ENCODE results near the gene PFKFB3.
"Not testable (repeated sequence)": the region's sequence is repeated elsewhere in the genome, so short reads cannot be mapped to it uniquely, and the experiment has no call there.

PFKFB3 gene

DNA sequence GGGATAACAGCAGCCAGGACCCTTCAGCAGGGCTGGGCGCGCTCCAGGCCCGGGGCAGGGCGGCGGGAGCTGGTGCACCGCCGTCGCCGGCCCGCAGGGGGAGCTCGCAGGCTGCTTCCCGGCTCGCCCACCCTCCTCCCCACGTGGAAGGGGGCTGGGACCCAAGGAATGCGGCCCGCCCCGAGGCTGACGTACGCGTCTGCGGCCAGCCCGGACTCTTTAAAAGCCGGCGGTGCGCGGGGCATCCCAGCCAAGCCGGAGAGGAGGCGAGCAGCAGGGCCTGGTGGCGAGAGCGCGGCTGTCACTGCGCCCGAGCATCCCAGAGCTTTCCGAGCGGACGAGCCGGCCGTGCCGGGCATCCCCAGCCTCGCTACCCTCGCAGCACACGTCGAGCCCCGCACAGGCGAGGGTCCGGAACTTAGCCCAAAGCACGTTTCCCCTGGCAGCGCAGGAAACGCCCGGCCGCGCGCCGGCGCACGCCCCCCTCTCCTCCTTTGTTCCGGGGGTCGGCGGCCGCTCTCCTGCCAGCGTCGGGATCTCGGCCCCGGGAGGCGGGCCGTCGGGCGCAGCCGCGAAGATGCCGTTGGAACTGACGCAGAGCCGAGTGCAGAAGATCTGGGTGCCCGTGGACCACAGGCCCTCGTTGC is at the start of gene PFKFB3:
Gene PFKFB3, plus strand, starts transcription at position 249 of the 647 bp plus-strand sequence. Its CDS starts 329 bp downstream, at position 578.
- FAIRE-seq, result no peak

GRCh38 chr10:6153845-6154244 is 48.9 kb upstream of the PFKFB3 start:
- no peak for FAIRE-seq

DNA sequence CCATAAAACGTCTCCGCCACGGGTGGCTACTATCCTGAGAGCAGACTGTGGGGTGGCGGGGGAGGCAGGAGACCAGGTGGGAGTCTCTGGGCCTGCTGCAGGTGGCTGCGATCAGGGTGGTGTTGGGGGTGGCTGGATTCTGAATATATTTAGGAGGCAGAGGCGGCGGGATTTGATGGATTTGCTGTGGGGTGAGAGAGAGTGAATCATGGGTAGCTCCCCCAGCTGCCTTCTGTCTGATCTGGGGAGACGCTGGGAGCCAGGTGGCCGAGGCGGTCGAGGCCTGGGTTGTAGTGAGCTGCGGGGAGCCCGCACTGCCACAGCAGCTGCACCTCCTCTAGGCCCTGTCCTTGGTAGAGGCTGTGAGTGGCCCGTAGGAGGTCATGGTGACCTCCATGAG is 48.2 kb upstream of the PFKFB3 start:
- FAIRE-seq, result no peak

GRCh38 chr10:6158276-6158675 is 44.5 kb upstream of the PFKFB3 start:
- FAIRE-seq, result no peak

- FAIRE-seq, result no peak
Observed at GRCh38 chr10:6161921-6162320, 40.8 kb upstream of the PFKFB3 start.

- FAIRE-seq, result no peak
Observed at GRCh38 chr10:6162589-6163356, 40.0 kb upstream of the PFKFB3 start.

GRCh38 chr10:6163364-6164270 is 39.1 kb upstream of the PFKFB3 start:
- FAIRE-seq, result no peak

DNA sequence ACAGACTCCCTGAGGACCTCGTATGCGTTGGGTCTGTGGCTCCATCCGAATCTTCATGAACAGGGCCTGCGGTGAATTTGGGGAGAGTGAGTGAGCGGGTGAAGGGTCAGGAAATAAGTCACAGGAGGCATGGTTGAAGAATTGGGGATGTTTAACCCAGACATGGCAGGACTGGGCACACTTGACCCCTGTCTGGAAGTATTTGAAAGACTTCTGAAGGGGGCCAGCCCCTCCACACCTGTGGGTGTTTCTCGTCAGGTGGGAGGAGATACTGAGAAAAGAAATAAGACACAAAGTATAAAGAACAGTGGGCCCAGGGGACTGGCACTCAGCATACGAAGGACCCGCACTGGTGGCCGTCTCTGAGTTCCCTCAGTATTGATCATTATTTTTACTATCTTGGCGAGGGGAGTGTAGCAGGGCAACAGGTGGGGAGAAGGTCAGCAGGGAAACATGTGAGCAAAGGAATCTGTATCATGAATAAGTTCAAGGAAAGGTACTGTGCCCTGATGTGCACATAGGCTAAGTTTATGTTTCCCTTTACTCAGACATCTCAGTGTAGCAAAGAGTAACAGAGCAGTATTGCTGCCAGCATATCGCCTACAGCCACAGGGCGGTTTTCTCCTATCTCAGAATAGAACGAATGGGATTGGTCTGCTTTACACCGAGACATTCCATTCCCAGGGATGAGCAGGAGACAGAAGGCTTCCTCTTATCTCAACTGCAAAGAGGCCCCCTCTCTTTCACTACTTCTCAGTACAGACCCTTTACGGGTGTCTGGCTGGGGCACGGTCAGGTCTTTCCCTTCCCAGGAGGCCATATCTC is 38.2 kb upstream of the PFKFB3 start:
- FAIRE-seq, result no peak

GRCh38 chr10:6165221-6165725 is 37.5 kb upstream of the PFKFB3 start:
- FAIRE-seq, result no peak

- not testable (repeated sequence) for FAIRE-seq
Observed at GRCh38 chr10:6165933-6166332, 36.8 kb upstream of the PFKFB3 start.

DNA sequence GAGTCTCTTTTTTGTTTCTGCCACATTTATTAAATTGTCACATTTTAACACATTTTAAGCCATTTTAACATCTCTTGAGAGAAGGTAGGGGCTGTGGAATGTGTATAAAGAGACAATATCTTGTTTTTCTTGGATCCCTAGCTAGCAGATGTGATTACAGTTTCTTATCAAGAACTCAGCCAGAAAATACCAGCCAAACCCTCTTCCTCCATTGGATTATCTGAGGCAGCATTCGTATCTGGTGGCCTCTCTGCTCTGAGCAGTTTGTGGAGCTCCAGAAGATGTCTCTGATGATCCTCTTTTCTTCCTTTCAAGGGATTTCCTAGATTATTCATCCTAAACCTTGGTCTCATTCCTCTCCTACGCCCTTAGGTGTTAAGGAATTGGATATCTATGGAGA is 35.3 kb upstream of the PFKFB3 start:
- FAIRE-seq, result no peak

DNA sequence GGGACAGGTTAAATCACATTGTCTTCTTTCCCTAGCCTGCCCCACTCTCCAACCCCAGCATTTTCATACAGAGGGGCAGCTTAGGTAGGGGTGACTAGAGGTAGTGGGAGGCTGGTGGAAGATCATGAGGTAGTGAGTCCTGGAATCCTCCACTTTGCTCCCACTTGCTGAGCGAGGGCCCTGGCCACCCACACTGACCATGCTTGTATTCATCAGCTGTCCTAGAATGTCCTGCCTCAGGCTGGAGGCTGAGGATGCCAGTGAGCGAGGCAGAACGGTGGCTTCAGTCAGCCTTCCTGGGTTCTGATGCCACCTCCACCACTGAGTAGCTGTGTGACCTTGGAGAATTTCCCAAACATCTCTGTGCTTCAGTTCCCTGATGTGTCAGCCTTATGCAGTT is 34.6 kb upstream of the PFKFB3 start:
- no peak for FAIRE-seq

- no peak for FAIRE-seq
Observed at GRCh38 chr10:6170638-6171037, 32.1 kb upstream of the PFKFB3 start.

DNA sequence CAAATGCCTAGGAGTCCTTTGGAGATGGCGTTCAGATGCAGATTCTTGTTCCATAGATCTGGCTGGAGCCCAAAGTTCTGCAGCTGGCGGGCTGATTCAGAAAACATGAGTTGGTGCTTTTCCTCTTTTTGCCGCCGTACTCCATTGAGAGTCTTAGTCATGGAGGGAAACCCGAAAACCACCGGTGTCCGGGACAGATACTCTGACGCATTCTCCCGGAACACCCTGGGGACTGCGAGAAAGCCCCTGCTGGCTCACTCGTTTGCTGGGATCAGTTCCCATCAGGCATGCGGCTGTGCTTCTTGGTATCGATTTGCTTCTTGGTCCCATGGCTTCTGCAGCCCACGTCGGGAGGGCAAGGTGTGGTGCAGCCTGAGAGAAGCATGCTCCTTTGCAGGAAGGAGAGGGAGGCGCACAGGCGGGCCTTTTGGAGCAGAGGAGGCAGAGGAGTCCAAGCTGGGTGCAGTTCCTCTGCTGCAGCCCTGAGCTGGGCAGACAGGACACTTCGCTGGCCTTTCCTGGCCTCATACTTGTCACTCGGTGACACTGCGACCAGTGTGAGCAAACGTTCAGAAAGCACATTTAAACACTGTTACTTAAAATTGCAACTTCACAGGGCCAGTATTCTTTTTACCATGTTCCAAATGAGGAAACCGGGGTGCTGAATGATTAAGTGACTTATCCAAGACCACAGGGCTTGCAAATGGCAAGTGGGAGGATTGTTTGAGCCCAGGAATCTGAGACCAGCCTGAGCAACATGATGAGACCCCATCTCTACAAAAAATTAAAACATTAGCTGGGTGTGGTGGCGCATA is 30.6 kb upstream of the PFKFB3 start:
- FAIRE-seq, result no peak

DNA sequence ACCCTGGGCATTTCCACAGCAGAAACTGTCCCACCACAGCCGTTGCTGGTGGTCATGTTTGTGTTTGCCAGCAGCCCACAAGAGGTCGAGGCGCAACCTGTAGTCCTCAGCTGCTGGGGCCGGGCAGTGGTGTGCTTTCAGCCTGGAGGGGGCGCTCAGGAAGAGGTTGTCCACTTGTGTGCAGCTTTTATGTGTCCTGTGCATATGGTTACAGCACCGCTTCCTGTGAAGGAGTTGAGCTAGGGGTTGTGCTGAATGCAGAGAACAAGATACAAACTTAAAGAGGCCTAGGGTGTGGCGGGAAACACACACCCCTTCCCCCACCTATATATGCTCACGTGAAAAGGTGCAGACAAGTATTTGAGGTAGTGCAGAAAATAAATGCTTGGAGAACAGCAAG is 29.5 kb upstream of the PFKFB3 start:
- no peak for FAIRE-seq

GRCh38 chr10:6174201-6174874 is 28.4 kb upstream of the PFKFB3 start:
- no peak for FAIRE-seq

DNA sequence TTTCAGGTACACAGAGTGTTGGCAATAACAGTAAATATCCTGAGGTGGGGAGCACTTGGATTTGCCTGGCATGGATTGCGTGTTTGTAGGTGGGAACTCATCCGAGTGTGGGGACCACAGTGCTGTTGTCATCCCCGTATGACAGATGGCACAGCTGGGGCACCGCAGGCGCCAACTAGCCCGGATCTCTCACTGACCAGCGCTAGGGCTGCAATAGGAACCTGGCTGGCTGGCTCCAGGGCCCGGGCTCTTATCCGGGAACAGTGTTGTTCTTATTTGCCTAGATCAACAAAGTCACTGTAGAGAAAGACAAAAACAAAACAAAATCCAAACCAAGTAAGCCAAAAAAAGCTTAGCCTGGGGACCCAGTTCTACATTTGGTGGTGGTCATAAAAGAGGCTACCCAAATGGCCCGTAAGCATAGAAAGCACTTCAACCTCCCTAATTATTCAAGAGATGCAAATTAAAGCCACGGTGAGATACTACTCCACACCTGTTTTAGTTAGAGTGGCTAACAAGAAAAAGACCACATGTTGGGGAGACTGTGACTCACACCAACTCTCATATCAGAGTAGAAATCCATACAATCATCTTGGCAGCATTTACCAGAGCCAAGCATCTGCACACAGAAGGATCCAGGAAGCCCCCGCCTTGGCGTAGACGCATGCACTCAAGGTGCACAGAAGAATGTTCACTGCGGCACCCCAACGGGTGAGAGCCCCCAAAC is 27.2 kb upstream of the PFKFB3 start:
- no peak for FAIRE-seq

DNA sequence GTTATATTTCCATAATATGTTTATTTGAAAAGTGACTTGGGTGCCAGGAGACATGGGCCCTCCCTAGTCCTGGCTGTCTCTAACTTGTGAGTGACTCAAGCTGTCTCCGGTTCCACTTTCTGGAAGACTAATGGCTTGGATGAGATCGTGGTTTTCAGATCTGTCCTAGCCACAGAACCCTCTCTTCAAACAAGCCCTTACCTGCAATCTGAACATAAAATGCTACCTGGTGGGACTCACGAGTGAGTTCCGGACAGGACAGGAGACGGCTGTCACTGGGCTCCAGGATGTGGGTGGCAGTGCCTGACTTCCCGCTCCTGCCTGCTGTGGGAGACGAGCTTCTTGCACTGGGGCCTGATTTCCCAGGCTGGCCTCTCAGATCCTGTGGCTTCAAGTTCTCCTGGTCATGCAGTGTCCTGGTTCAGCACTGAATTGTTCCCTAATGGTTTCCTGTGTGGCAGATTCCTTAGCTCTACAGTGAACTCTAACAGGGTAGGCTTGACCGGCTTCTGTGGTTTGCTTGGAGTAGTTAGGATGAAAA is 26.0 kb upstream of the PFKFB3 start:
- FAIRE-seq, result no peak

GRCh38 chr10:6177880-6178281 is 24.9 kb upstream of the PFKFB3 start:
- FAIRE-seq, result no peak

- FAIRE-seq, result no peak
Observed at GRCh38 chr10:6178581-6178980, 24.2 kb upstream of the PFKFB3 start.

Data from TTC549 (cell line).